Activated CD4-positive, alpha-beta T cell treated with anti-CD3 and anti-CD28 coated beads, Interleukin-2, amount 50 U/mL, for 4 hours (primary cell): ENCODE results near the gene SLC22A23.

ENCODE experiments used
- DNase-seq, 2 experiments: peaks; one replicate each; pipeline ENCODE4 v3.0.0-alpha.2; 2020

Gene SLC22A23

GRCh38 chr6:3456898-3457709 is at the start of gene SLC22A23:
TSS of gene SLC22A23 (minus strand) at chr6:3457050. CDS start at chr6:3456559, 491 bp downstream.
- peak; percentile 66 to 73 for DNase-seq

- no peak for DNase-seq
Observed at GRCh38 chr6:3506200-3506599, 49.4 kb upstream of the SLC22A23 start.

- DNase-seq: no peak
Observed at GRCh38 chr6:3504938-3505805, 48.3 kb upstream of the SLC22A23 start.

- no peak for DNase-seq
Observed at GRCh38 chr6:3504354-3504753, 47.5 kb upstream of the SLC22A23 start.

- no peak for DNase-seq
Observed at GRCh38 chr6:3501826-3502500, 45.1 kb upstream of the SLC22A23 start.

GRCh38 chr6:3500262-3501014 is 43.6 kb upstream of the SLC22A23 start:
- no peak for DNase-seq

- DNase-seq: no peak
Observed at GRCh38 chr6:3499603-3500002, 42.8 kb upstream of the SLC22A23 start.

GRCh38 chr6:3496395-3496794 is 39.5 kb upstream of the SLC22A23 start:
- DNase-seq: no peak

- no peak for DNase-seq
Observed at GRCh38 chr6:3494391-3495100, 37.7 kb upstream of the SLC22A23 start.

GRCh38 chr6:3490625-3490980 is 33.8 kb upstream of the SLC22A23 start:
- no peak for DNase-seq

GRCh38 chr6:3489961-3490624 is 33.2 kb upstream of the SLC22A23 start:
- DNase-seq: no peak

GRCh38 chr6:3489027-3489757 is 32.3 kb upstream of the SLC22A23 start:
- no peak for DNase-seq

- no peak for DNase-seq
Observed at GRCh38 chr6:3484946-3485345, 28.1 kb upstream of the SLC22A23 start.

GRCh38 chr6:3484192-3484591 is 27.3 kb upstream of the SLC22A23 start:
- no peak for DNase-seq

- DNase-seq: no peak
Observed at GRCh38 chr6:3483675-3484074, 26.8 kb upstream of the SLC22A23 start.

- no peak for DNase-seq
Observed at GRCh38 chr6:3482869-3483268, 26.0 kb upstream of the SLC22A23 start.

GRCh38 chr6:3481640-3482039 is 24.8 kb upstream of the SLC22A23 start:
- DNase-seq: no peak

- no peak for DNase-seq
Observed at GRCh38 chr6:3480009-3480408, 23.2 kb upstream of the SLC22A23 start.

GRCh38 chr6:3473773-3474172 is 16.9 kb upstream of the SLC22A23 start:
- DNase-seq: no peak

- DNase-seq: no peak
Observed at GRCh38 chr6:3471711-3472110, 14.9 kb upstream of the SLC22A23 start.

GRCh38 chr6:3471286-3471685 is 14.4 kb upstream of the SLC22A23 start:
- DNase-seq: no peak
